ENCODE results near the gene APBB2. TPM values are rescaled to one million over a fixed set of nuclear protein-coding genes. Genes with fewer than 3 reads are reported as not detected.
A peak's percentile ranks its signal among the peaks of the same experiment; 100 is the strongest.

APBB2 gene
- total and polyA plus RNA-seq, 2 of the 4 experiments (the other 2 are of a cell fraction): 47.9 to 75.5 TPM

DNA sequence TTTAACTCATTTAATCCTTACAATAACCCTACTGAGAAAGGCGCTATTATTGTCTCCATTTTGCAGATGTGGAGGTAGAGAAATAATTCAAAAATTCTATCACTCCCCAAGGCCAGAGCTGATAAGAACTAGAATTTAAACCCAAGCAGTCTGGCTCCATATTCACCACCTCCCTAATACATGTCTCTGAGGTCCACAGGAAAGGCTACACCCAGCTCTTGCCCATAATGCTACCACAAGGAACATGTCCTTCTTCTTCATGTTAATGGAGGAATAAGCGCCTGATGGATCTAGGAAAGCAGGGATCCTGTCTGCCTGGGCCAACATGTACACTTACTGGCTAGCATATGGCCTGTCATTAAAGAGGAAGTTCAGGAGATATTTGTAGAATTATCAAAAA is 16.3 kb downstream of the APBB2 start:
- ChIA-PET CTCF (no interaction called here), POLR2A (ENCODE audit: unreplicated experiment) (no interaction called here)
- Histone ChIP-seq H3K23ac (ENCODE audit: low read depth, low read length) (no peak overlapping the region), H3K27ac (ENCODE audit: insufficient read depth, low read length) (no peak overlapping the region), H3K9me1 (ENCODE audit: insufficient read depth, low read length) (peaks cover 6% of the 10 kb centered on the region; the same call in 1 of the 2 replicates), H2AK9ac (replicated peaks; ENCODE audit: low read depth, low read length, poor library complexity) (no peak overlapping the region), H3K4ac (ENCODE audit: low read depth, low read length) (no peak overlapping the region), H3K9me3 (ENCODE audit: control insufficient read depth, insufficient read depth, low read length) (no peaks in the 10 kb centered on the region), H4K20me1 (ENCODE audit: insufficient read depth, low read length) (peaks cover 14% of the 10 kb centered on the region; the same call in 1 of the 2 replicates), H3K18ac (ENCODE audit: low read depth, low read length) (peak overlapping the region; percentile 25; the same call in 1 of the 2 replicates), H3K27me3 (ENCODE audit: control insufficient read depth, insufficient read depth, low read length) (no peaks in the 10 kb centered on the region), H4K5ac (ENCODE audit: low read depth, low read length) (no peak overlapping the region), H4K8ac (ENCODE audit: low read depth in 2 of 2, low read length in 2 of 2) (no peak overlapping the region), H2BK120ac (ENCODE audit: low read depth, low read length) (no peak overlapping the region), H2BK20ac (ENCODE audit: low read depth, low read length) (no peak overlapping the region), H2BK5ac (ENCODE audit: low read depth, low read length, poor library complexity, severe bottlenecking) (no peak overlapping the region), H3K4me3 (ENCODE audit: insufficient read depth, low read depth, low read length) (no peak overlapping the region), H3K79me1 (ENCODE audit: low read depth in 1 of 2, low read length in 2 of 2) (peaks cover 33 to 63% of the 10 kb centered on the region in 2 experiments), H3K56ac (ENCODE audit: extremely low read depth, insufficient read depth, low read length) (no peak overlapping the region), H3K36me3 (ENCODE audit: control insufficient read depth, insufficient read depth, low read length) (no peaks in the 10 kb centered on the region), H2BK15ac (ENCODE audit: low read depth, low read length) (no peak overlapping the region), H2AFZ (replicated peaks; ENCODE audit: low read length, poor library complexity) (no peak overlapping the region), H3K4me2 (ENCODE audit: low read depth, low read length) (no peak overlapping the region), H3K14ac (replicated peaks; ENCODE audit: low read depth, low read length) (no peak overlapping the region), H3K9ac (ENCODE audit: low read depth, low read length) (no peak overlapping the region), H4K91ac (ENCODE audit: insufficient read depth, low read depth, low read length) (no peak overlapping the region), H2AK5ac (ENCODE audit: low read depth, low read length) (no peak overlapping the region), H3K4me1 (ENCODE audit: control insufficient read depth, insufficient read depth, low read length) (peaks cover 2% of the 10 kb centered on the region; the same call in 1 of the 2 replicates)
- no peak for DNase-seq
- TF ChIP-seq MAZ (IDR thresholded peaks at IDR 0.05; ENCODE audit: borderline replicate concordance, low read depth, low read length): no peak
- TF ChIP-seq MAFK (IDR thresholded peaks at IDR 0.05; ENCODE audit: low read depth, low read length): no peak
- no peak for TF ChIP-seq BHLHE40 (IDR thresholded peaks at IDR 0.05; ENCODE audit: low read depth, low read length)
- TF ChIP-seq RCOR1 (IDR thresholded peaks at IDR 0.05; ENCODE audit: insufficient replicate concordance, low read length): no peak
- TF ChIP-seq RAD21 (IDR thresholded peaks at IDR 0.05; ENCODE audit: low read length): no peak
- no peak for TF ChIP-seq POLR2A (IDR thresholded peaks at IDR 0.05; ENCODE audit: low read depth, low read length)
- no peak for TF ChIP-seq CEBPB (IDR thresholded peaks at IDR 0.05; ENCODE audit: low read depth, low read length)
- TF ChIP-seq, protein P1, sequence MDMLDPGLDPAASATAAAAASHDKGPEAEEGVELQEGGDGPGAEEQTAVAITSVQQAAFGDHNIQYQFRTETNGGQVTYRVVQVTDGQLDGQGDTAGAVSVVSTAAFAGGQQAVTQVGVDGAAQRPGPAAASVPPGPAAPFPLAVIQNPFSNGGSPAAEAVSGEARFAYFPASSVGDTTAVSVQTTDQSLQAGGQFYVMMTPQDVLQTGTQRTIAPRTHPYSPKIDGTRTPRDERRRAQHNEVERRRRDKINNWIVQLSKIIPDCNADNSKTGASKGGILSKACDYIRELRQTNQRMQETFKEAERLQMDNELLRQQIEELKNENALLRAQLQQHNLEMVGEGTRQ (IDR thresholded peaks at IDR 0.05; ENCODE audit: low read depth, low read length): no peak
- TF ChIP-seq MXI1 (IDR thresholded peaks at IDR 0.05; ENCODE audit: borderline replicate concordance, low read depth, low read length): no peak
- TF ChIP-seq CHD1 (IDR thresholded peaks at IDR 0.05; ENCODE audit: low read depth, low read length): no peak
- no peak for TF ChIP-seq FOS (IDR thresholded peaks at IDR 0.05; ENCODE audit: low read depth, low read length)
- no peak for TF ChIP-seq RFX5 (IDR thresholded peaks at IDR 0.05; ENCODE audit: low read depth, low read length)
- TF ChIP-seq, protein P2, sequence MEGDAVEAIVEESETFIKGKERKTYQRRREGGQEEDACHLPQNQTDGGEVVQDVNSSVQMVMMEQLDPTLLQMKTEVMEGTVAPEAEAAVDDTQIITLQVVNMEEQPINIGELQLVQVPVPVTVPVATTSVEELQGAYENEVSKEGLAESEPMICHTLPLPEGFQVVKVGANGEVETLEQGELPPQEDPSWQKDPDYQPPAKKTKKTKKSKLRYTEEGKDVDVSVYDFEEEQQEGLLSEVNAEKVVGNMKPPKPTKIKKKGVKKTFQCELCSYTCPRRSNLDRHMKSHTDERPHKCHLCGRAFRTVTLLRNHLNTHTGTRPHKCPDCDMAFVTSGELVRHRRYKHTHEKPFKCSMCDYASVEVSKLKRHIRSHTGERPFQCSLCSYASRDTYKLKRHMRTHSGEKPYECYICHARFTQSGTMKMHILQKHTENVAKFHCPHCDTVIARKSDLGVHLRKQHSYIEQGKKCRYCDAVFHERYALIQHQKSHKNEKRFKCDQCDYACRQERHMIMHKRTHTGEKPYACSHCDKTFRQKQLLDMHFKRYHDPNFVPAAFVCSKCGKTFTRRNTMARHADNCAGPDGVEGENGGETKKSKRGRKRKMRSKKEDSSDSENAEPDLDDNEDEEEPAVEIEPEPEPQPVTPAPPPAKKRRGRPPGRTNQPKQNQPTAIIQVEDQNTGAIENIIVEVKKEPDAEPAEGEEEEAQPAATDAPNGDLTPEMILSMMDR (conservative IDR thresholded peaks at IDR 0.05; ENCODE audit: low read depth, low read length): no peak
- TF ChIP-seq, protein P3, sequence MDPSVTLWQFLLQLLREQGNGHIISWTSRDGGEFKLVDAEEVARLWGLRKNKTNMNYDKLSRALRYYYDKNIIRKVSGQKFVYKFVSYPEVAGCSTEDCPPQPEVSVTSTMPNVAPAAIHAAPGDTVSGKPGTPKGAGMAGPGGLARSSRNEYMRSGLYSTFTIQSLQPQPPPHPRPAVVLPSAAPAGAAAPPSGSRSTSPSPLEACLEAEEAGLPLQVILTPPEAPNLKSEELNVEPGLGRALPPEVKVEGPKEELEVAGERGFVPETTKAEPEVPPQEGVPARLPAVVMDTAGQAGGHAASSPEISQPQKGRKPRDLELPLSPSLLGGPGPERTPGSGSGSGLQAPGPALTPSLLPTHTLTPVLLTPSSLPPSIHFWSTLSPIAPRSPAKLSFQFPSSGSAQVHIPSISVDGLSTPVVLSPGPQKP (IDR thresholded peaks at IDR 0.05; ENCODE audit: borderline replicate concordance, low read depth, low read length): no peak
- TF ChIP-seq SMC3 (IDR thresholded peaks at IDR 0.05; ENCODE audit: low read depth, low read length): no peak
- TF ChIP-seq NFE2L2 (IDR thresholded peaks at IDR 0.05; ENCODE audit: low read depth, low read length): no peak
- in situ Hi-C loops (cut with MboI; ENCODE audit: low sequenced_read_pairs) (no loop called here), dilution Hi-C loops (cut with HindIII; ENCODE audit: low sequenced_read_pairs, unreplicated experiment) (no loop called here), intact Hi-C loops (cut with micrococcal nuclease) (no loop called here)
- ATAC-seq (ENCODE audit: low read depth): no peak
- BruUV-seq (replicated peaks): no TSS peak
- WGBS, 2 experiments (ENCODE audit: extremely low coverage in 2 of 2, insufficient read length in 1 of 2): no CpG with 5 or more reads among the region's 2 CpGs

Data from IMR-90 (cell line).